K562 (cell line): ENCODE measurements around the gene ATG7. TPM values are rescaled to one million over a fixed set of nuclear protein-coding genes. Genes with fewer than 3 reads are reported as not detected.

Experiments used
- ATAC-seq: fragments of 200-7000 bp; cut with Tn5 transposase; 3 replicates; pipeline ENCODE4 v1.9.1; 2020; ENCODE audit warnings: moderate library complexity
- BruUV-seq: library from RNA; stranded (reverse); fragments of 400-500 nt; replicated peaks from 2 replicates; lab custom pipeline; 2021; lab: Mats Ljungman, UMichigan
- CTCF ChIA-PET: fragments of 300-600 bp; formaldehyde crosslinking; extraction: SDS; loops from one replicate; lab custom pipeline; 2021; ENCODE audit warnings: low intra/inter-chr PET ratio; lab: Yijun Ruan, JAX
- POLR2A ChIA-PET: fragments of 300-600, 350-650 bp; sonication (Branson Sonifier 250); formaldehyde crosslinking; extraction: SDS; loops from one replicate; lab custom pipeline; 2021; ENCODE audit warnings: antibody characterized with exemption, inconsistent platforms; lab: Yijun Ruan, JAX
- DNase-seq, 4 experiments: peaks; one replicate each; pipeline versions ENCODE4 v3.0.0 to v3.0.0-alpha.2; 2011 to 2018; ENCODE audit warnings: low spot score in 3 of 4, mixed read lengths in 3 of 4; ENCODE audit errors: extremely low read depth in 1 of 4
- FAIRE-seq: peaks from 2 replicates; lab custom pipeline; 2011; peaks lifted over from hg19 to GRCh38; lab: Jason Lieb, UNC
- H2AFZ ChIP-seq: 2 replicates; pipeline ENCODE4 v1.6.0; 2011; ENCODE audit warnings: low read depth, low read length, control low read depth, inconsistent platforms
- H3K27ac ChIP-seq: fragments of 200-600 bp; 3 replicates; pipeline ENCODE4 v1.8.0; 2011; ENCODE audit warnings: low read depth, mild to moderate bottlenecking, control low read depth, inconsistent platforms, low read length, moderate library complexity, mixed read lengths; ENCODE audit errors: extremely low read depth
- H3K27me3 ChIP-seq, 2 experiments: fragments of 300-600 bp in 1 of 2; 2 replicates in 1 of 2; 3 replicates in 1 of 2; pipeline versions ENCODE4 v1.6.0 to v1.8.0; 2011; ENCODE audit warnings: inconsistent platforms in 2 of 2, low read length in 2 of 2, mild to moderate bottlenecking in 1 of 2, mixed read lengths in 1 of 2, moderate library complexity in 1 of 2; ENCODE audit not compliant: control insufficient read depth in 2 of 2, insufficient read depth in 2 of 2
- H3K36me3 ChIP-seq: fragments of 300-600 bp; 3 replicates; pipeline ENCODE4 v1.8.0; 2011; ENCODE audit warnings: mild to moderate bottlenecking, low read length, inconsistent platforms; ENCODE audit not compliant: control insufficient read depth, insufficient read depth
- H3K4me1 ChIP-seq, 2 experiments: fragments of 200-600 bp in 1 of 2; replicated peaks in 1 of 2; 2 replicates in 1 of 2; 3 replicates in 1 of 2; pipeline versions ENCODE4 v1.5.1 to v1.8.0; 2011; ENCODE audit warnings: inconsistent platforms in 2 of 2, low read length in 2 of 2, mild to moderate bottlenecking in 1 of 2, mixed read lengths in 1 of 2, moderate library complexity in 1 of 2; ENCODE audit not compliant: control insufficient read depth in 2 of 2, insufficient read depth in 2 of 2
- H3K4me2 ChIP-seq: 2 replicates; pipeline ENCODE4 v1.6.1; 2011; ENCODE audit warnings: low read length, control low read depth, inconsistent platforms, mixed read lengths; ENCODE audit not compliant: insufficient read depth
- H3K4me3 ChIP-seq: fragments of 200-600 bp; sonication (generic), shearing (Covaris generic); 2 replicates; pipeline ENCODE4 v1.5.1; 2016; ENCODE audit warnings: control low read depth, inconsistent platforms
- H3K79me2 ChIP-seq: fragments of 200-600 bp; 3 replicates; pipeline ENCODE4 v1.8.0; 2011; ENCODE audit warnings: low read length, inconsistent platforms; ENCODE audit not compliant: control insufficient read depth, insufficient read depth
- H3K9ac ChIP-seq, 2 experiments: 2 replicates each; pipeline versions ENCODE4 v1.6.0 to v1.6.1; 2011; ENCODE audit warnings: low read depth in 2 of 2, low read length in 2 of 2, control low read depth in 1 of 2, inconsistent platforms in 1 of 2, mild to moderate bottlenecking in 1 of 2, mixed read lengths in 1 of 2; ENCODE audit not compliant: insufficient read depth in 1 of 2
- H3K9me1 ChIP-seq: one replicate; pipeline ENCODE4 v1.6.0; 2011; ENCODE audit warnings: inconsistent platforms, mild to moderate bottlenecking, low read length, moderate library complexity; ENCODE audit not compliant: control insufficient read depth, insufficient read depth
- H3K9me3 ChIP-seq: replicated peaks from 2 replicates; pipeline ENCODE4 v1.5.1; 2011; ENCODE audit warnings: low read depth, low read length, inconsistent platforms; ENCODE audit not compliant: control insufficient read depth, insufficient read depth
- H4K20me1 ChIP-seq: replicated peaks from 2 replicates; pipeline ENCODE4 v1.6.1; 2011; ENCODE audit warnings: low read length, inconsistent platforms, mixed read lengths; ENCODE audit not compliant: control insufficient read depth, insufficient read depth
- BCOR ChIP-seq: fragments of 450-650 bp; IDR thresholded peaks from 2 replicates; pipeline ENCODE4 v1.6.1; 2016
- CBX3 ChIP-seq, 2 experiments: IDR thresholded peaks; 1 replicate in 1 of 2; 2 replicates in 1 of 2; pipeline ENCODE4 v1.6.1; 2012; ENCODE audit warnings: inconsistent platforms in 2 of 2, low read length in 2 of 2, borderline replicate concordance in 1 of 2, control low read depth in 1 of 2
- CTCF ChIP-seq, 3 experiments: IDR thresholded peaks in 2 of 3; conservative IDR thresholded peaks in 1 of 3; 2 replicates each; pipeline ENCODE4 v1.5.1; 2011 to 2012; ENCODE audit warnings: low read length in 3 of 3, mild to moderate bottlenecking in 3 of 3, control low read depth in 2 of 3, improper control_type of control experiment in 1 of 3, inconsistent platforms in 1 of 3, low read depth in 1 of 3, mixed read lengths in 1 of 3, moderate library complexity in 1 of 3; ENCODE audit not compliant: insufficient read depth in 2 of 3
- IRF1 ChIP-seq: sonication (generic); formaldehyde crosslinking; IDR thresholded peaks from 2 replicates; pipeline ENCODE4 v1.8.0; 2022; ENCODE audit warnings: missing genetic modification reagents, mild to moderate bottlenecking, borderline replicate concordance
- NKRF ChIP-seq: fragments of 450-650 bp; IDR thresholded peaks from 2 replicates; pipeline ENCODE4 v1.6.1; 2016; ENCODE audit warnings: borderline replicate concordance
- RBM25 ChIP-seq: fragments of 200-400 bp; formaldehyde crosslinking; IDR thresholded peaks from 2 replicates; pipeline ENCODE4 v1.6.1; 2018; ENCODE audit warnings: low read length, low read depth, moderate library complexity; ENCODE audit not compliant: severe bottlenecking
- RBM39 ChIP-seq: fragments of 200-400 bp; formaldehyde crosslinking; optimal IDR thresholded peaks from 2 replicates; pipeline ENCODE3; 2018; ENCODE audit warnings: low read depth, low read length
- SMARCB1 ChIP-seq: IDR thresholded peaks from 2 replicates; pipeline ENCODE4 v1.6.1; 2011; ENCODE audit warnings: improper control_type of control experiment, low read depth; ENCODE audit not compliant: insufficient read length
- ZNF224 ChIP-seq: sonication (generic); formaldehyde crosslinking; IDR thresholded peaks from 2 replicates; pipeline ENCODE4 v1.8.0; 2022; ENCODE audit warnings: mild to moderate bottlenecking, missing genetic modification reagents
- WGBS: fragments of 100-300 bp; shearing (Covaris generic); methylation state at CpG from one replicate; pipeline ENCODE4 v1.1.6; 2016; ENCODE audit warnings: low coverage, mixed read lengths; ENCODE audit not compliant: insufficient coverage; ENCODE audit errors: missing lambda C conversion rate; 5-methylcytosine and 5-hydroxymethylcytosine counted together
- in situ Hi-C: fragments of 300-500 bp; cut with MboI; formaldehyde crosslinking; loops from 4 replicates; pipeline ENCODE4 v1.15.0; 2018; ENCODE audit warnings: inconsistent platforms, mixed read lengths
- intact Hi-C: fragments of 100-400 bp; cut with micrococcal nuclease; formaldehyde crosslinking; loops from 2 replicates; pipeline ENCODE4 v1.14.2; 2022
- polyA plus RNA-seq, 8 experiments: library from polyadenylated mRNA; depleted of rRNA in 4 of 8; stranded (reverse) in 5 of 8; unstranded in 3 of 8; fragments of >200 nt; fragmentation: Nextera tagmentation in 2 of 8; fragmentation: Illumina TruSeq in 1 of 8; extraction: Ambion mirVana in 2 of 8; extraction: Trizol in 1 of 8; gene quantifications; 2 replicates each; pipeline versions ENCODE4 v1.2.1 to v1.2.3, GENCODE V29; 2011 to 2014; ENCODE audit warnings: inconsistent platforms in 1 of 8, missing spikeins in 1 of 8
- total RNA-seq, 7 experiments: library from RNA; depleted of rRNA in 6 of 7; stranded (reverse); fragments of >200 nt in 6 of 7; fragmentation: Illumina TruSeq in 2 of 7; extraction: Trizol in 2 of 7; gene quantifications; 2 replicates each; pipeline versions ENCODE4 v1.2.1 to v1.2.3, GENCODE V29; 2011 to 2021; ENCODE audit warnings: low replicate concordance in 1 of 7

Gene ATG7
- total and polyA plus RNA-seq, 9 of the 15 experiments (the other 6 are each of a cell fraction or from before 2014, with no cell fraction given), result 18.3 to 45.3 (median 33.6) TPM

- H4K20me1 ChIP-seq, result no peaks in the 10 kb centered on the region
- H3K79me2 ChIP-seq, result no peaks in the 10 kb centered on the region
- no peak overlapping the region for H3K9ac ChIP-seq
- no peaks in the 10 kb centered on the region for H3K9me1 ChIP-seq
- H2AFZ ChIP-seq, result no peak overlapping the region
- no peak for DNase-seq
- intact Hi-C loops, result no loop called here
- POLR2A ChIA-PET, result no interaction called here
- TF ChIP-seq RBM39 (no peak), SMARCB1 (no peak), NKRF (no peak), BCOR (no peak), ZNF224 (CRISPR knock-in tag) (no peak), IRF1 (CRISPR knock-in tag) (no peak), CBX3 (IDR thresholded peaks at IDR 0.05; ENCODE audit: borderline replicate concordance in 1 of 2, low read length in 2 of 2) (no peak), CTCF (IDR thresholded peaks at IDR 0.05 in 2 of 3, conservative IDR thresholded peaks at IDR 0.05 in 1 of 3; ENCODE audit: insufficient read depth in 2 of 3, low read depth in 1 of 3, low read length in 3 of 3) (no peak), RBM25 (no peak)
- TF ChIP-seq, all 486 proteins: peak for 0
- in situ Hi-C loops, result no loop called here
- ATAC-seq (no peak), FAIRE-seq (no peak)
- no peak overlapping the region for H3K4me2 ChIP-seq
- CTCF ChIA-PET, result no interaction called here
- no peaks in the 10 kb centered on the region for H3K36me3 ChIP-seq
- no peaks in the 10 kb centered on the region for H3K4me1 ChIP-seq
- H3K4me3 ChIP-seq, result no peak overlapping the region
- 6% methylated on average over 1 of the region's 1 CpG for WGBS
- no TSS peak for BruUV-seq
- no peaks in the 10 kb centered on the region for H3K27me3 ChIP-seq
- no peaks in the 10 kb centered on the region for H3K9me3 ChIP-seq
- H3K27ac ChIP-seq, result no peak overlapping the region
Measured at GRCh38 chr3:11420066-11420465, 147.9 kb downstream of the ATG7 start.
